Mesenchymal stem cell (in vitro differentiated cells and primary cell): ENCODE results near the gene KCNT1.

Experiments
- DNase-seq: peaks from one replicate; pipeline ENCODE4 v3.0.0-alpha.2; 2013
- H2AFZ ChIP-seq: one replicate; pipeline ENCODE4 v1.6.1; 2013; ENCODE audit warnings: low read depth, mild to moderate bottlenecking, control low read depth, inconsistent platforms, low read length, moderate library complexity
- H2AK5ac ChIP-seq: 2 replicates; pipeline ENCODE4 v1.6.1; 2013; ENCODE audit warnings: low read length, moderate library complexity, mild to moderate bottlenecking, inconsistent platforms; ENCODE audit not compliant: severe bottlenecking
- H2BK120ac ChIP-seq: one replicate; pipeline ENCODE4 v1.6.1; 2013; ENCODE audit warnings: low read depth, mild to moderate bottlenecking, inconsistent platforms, low read length, moderate library complexity
- H2BK12ac ChIP-seq, 2 experiments: one replicate each; pipeline ENCODE4 v1.6.1; 2013; ENCODE audit warnings: inconsistent platforms in 2 of 2, low read length in 2 of 2, mild to moderate bottlenecking in 2 of 2, moderate library complexity in 2 of 2, control low read depth in 1 of 2
- H2BK15ac ChIP-seq: one replicate; pipeline ENCODE4 v1.6.1; 2013; ENCODE audit warnings: mild to moderate bottlenecking, low read depth, inconsistent platforms; ENCODE audit not compliant: poor library complexity, severe bottlenecking
- H2BK5ac ChIP-seq: 2 replicates; pipeline ENCODE4 v1.6.1; 2013; ENCODE audit warnings: low read depth, mild to moderate bottlenecking, low read length, control low read depth, inconsistent platforms; ENCODE audit not compliant: poor library complexity, severe bottlenecking
- H3K14ac ChIP-seq, 2 experiments: one replicate each; pipeline ENCODE4 v1.6.1; 2013; ENCODE audit warnings: inconsistent platforms in 2 of 2, low read length in 2 of 2, control low read depth in 1 of 2, mild to moderate bottlenecking in 1 of 2, moderate library complexity in 1 of 2
- H3K18ac ChIP-seq, 2 experiments: one replicate each; pipeline ENCODE4 v1.6.1; 2013; ENCODE audit warnings: inconsistent platforms in 2 of 2, low read length in 2 of 2, control low read depth in 1 of 2, low read depth in 1 of 2, mild to moderate bottlenecking in 1 of 2
- H3K23ac ChIP-seq, 2 experiments: one replicate each; pipeline ENCODE4 v1.6.1; 2013; ENCODE audit warnings: inconsistent platforms in 2 of 2, low read length in 2 of 2, mild to moderate bottlenecking in 2 of 2, moderate library complexity in 2 of 2, control low read depth in 1 of 2
- H3K27ac ChIP-seq: 2 replicates; pipeline ENCODE4 v1.5.1; 2013; ENCODE audit warnings: mild to moderate bottlenecking, moderate library complexity, low read length, control low read depth, inconsistent platforms; ENCODE audit not compliant: poor library complexity, severe bottlenecking
- H3K27me3 ChIP-seq, 2 experiments: 2 replicates each; pipeline versions ENCODE4 v1.6.1 to v1.7.0; 2013; ENCODE audit warnings: low read length in 2 of 2, mild to moderate bottlenecking in 2 of 2, moderate library complexity in 2 of 2, control low read depth in 1 of 2, inconsistent platforms in 1 of 2; ENCODE audit not compliant: control insufficient read depth in 1 of 2, insufficient read depth in 1 of 2
- H3K36me3 ChIP-seq, 2 experiments: 2 replicates each; pipeline versions ENCODE4 v1.6.1 to v1.7.0; 2013; ENCODE audit warnings: low read length in 2 of 2, control low read depth in 1 of 2, inconsistent platforms in 1 of 2, low read depth in 1 of 2, mild to moderate bottlenecking in 1 of 2; ENCODE audit not compliant: insufficient read depth in 2 of 2, control insufficient read depth in 1 of 2
- H3K4ac ChIP-seq, 2 experiments: one replicate each; pipeline ENCODE4 v1.6.1; 2013; ENCODE audit warnings: inconsistent platforms in 2 of 2, low read length in 2 of 2, mild to moderate bottlenecking in 2 of 2, moderate library complexity in 2 of 2, control low read depth in 1 of 2, low read depth in 1 of 2
- H3K4me1 ChIP-seq: 2 replicates; pipeline ENCODE4 v1.6.1; 2013; ENCODE audit warnings: low read depth, low read length, control low read depth; ENCODE audit not compliant: control insufficient read depth, insufficient read depth
- H3K4me2 ChIP-seq: 2 replicates; pipeline ENCODE4 v1.6.1; 2013; ENCODE audit warnings: low read length, mild to moderate bottlenecking, inconsistent platforms; ENCODE audit not compliant: poor library complexity, severe bottlenecking
- H3K4me3 ChIP-seq, 2 experiments: 2 replicates each; pipeline versions ENCODE4 v1.5.1 to v1.7.0; 2013; ENCODE audit warnings: low read length in 2 of 2, mild to moderate bottlenecking in 2 of 2, control low read depth in 1 of 2, low read depth in 1 of 2; ENCODE audit not compliant: insufficient read depth in 1 of 2
- H3K79me1 ChIP-seq: replicated peaks from 2 replicates; pipeline ENCODE4 v1.6.1; 2013; ENCODE audit warnings: mild to moderate bottlenecking, control low read depth, low read length, inconsistent platforms; ENCODE audit not compliant: poor library complexity, severe bottlenecking
- H3K9ac ChIP-seq: 2 replicates; pipeline ENCODE4 v1.7.0; 2013; ENCODE audit warnings: mild to moderate bottlenecking, low read length, moderate library complexity
- H3K9me3 ChIP-seq: 2 replicates; pipeline ENCODE4 v1.7.0; 2013; ENCODE audit warnings: mild to moderate bottlenecking, low read length; ENCODE audit not compliant: control insufficient read depth
- H4K8ac ChIP-seq: one replicate; pipeline ENCODE4 v1.6.1; 2013; ENCODE audit warnings: inconsistent platforms, mild to moderate bottlenecking, low read length, moderate library complexity
- H4K91ac ChIP-seq: one replicate; pipeline ENCODE4 v1.6.1; 2013; ENCODE audit warnings: mild to moderate bottlenecking, low read length, inconsistent platforms
- WGBS: methylation state at CpG from one replicate; pipeline ENCODE4 v1.1.7; 2013; ENCODE audit warnings: mixed read lengths; 5-methylcytosine and 5-hydroxymethylcytosine counted together

KCNT1 gene

DNA sequence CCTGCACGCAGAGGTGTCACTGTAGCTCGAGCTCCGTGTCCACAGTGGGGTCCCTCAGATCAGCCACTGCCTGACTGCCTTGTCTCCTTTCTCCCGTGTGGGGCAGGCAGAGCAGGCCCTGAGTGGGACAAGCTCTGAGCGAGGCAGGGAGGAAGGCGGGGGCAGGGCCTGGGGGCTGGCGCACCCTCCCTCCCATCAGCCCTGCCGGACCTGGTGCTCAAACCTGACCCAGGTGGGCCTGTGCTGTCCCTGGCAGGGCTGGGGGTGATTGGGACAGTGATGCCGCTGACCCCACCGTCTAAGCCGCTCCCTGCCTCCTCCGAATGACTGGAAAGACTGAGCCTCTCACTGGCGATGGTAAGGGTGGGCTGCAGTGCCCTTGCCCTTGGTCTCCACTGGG lies 60.9 kb downstream of the KCNT1 start:
- Histone ChIP-seq H3K18ac (no peak overlapping the region), H3K4me2 (no peak overlapping the region), H3K9ac (no peak overlapping the region), H3K9me3 (peaks cover 9% of the 10 kb centered on the region), H3K79me1 (no peaks in the 10 kb centered on the region), H3K4ac (no peak overlapping the region), H3K14ac (no peak overlapping the region), H2BK5ac (no peak overlapping the region), H4K8ac (no peak overlapping the region), H3K27me3 (peaks cover 0 to 3% of the 10 kb centered on the region in 2 experiments), H2AFZ (no peak overlapping the region), H2BK120ac (no peak overlapping the region), H2BK15ac (no peak overlapping the region), H3K4me1 (no peaks in the 10 kb centered on the region), H3K4me3 (no peak overlapping the region), H2BK12ac (no peak overlapping the region), H3K27ac (no peak overlapping the region), H3K36me3 (no peaks in the 10 kb centered on the region), H3K23ac (no peak overlapping the region), H2AK5ac (no peak overlapping the region), H4K91ac (no peak overlapping the region)
- DNase-seq: no peak
- 92% methylated on average over 13 of the region's 13 CpGs for WGBS

DNA sequence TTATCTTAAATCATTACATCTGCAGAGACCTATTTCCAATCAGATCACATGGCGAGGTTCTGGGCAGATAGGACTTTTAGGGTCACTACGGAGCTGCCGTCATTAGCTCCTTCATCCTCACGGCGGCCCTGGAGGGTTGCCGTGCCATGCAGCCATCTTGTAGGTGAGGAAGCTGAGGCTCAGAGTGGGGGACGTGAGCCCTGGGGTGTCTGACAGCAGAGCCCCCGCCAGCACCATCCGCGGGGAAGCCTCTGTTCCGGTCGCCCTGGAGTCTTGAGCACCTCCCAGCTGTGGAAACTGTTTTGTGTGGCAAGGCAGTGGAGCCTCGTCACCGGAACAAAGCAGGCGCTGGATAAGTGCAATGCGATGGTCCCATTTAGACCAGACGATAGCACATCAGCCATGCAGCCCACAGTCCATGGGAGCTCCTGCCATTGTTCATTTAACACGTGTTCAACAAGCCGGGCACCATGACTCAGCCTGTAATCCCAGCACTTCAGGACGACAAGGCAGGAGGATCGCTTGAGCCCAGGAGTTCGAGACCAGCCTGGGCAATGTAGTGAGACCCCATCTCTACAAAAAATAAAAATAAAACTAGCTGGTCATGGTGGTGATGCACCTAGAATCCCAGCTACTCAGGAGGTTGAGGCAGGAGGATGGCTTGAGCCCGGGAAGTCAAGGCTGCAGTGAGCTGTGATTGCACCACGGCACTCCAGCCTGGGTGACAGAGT lies 61.9 kb downstream of the KCNT1 start:
- Histone ChIP-seq H2BK120ac (no peak overlapping the region), H2BK12ac (no peak overlapping the region), H3K23ac (no peak overlapping the region), H2AFZ (no peak overlapping the region), H3K4ac (no peak overlapping the region), H3K27ac (no peak overlapping the region), H3K27me3 (peaks cover 0 to 3% of the 10 kb centered on the region in 2 experiments), H4K91ac (no peak overlapping the region), H3K4me2 (no peak overlapping the region), H3K79me1 (no peaks in the 10 kb centered on the region), H3K4me1 (no peaks in the 10 kb centered on the region), H4K8ac (no peak overlapping the region), H3K18ac (no peak overlapping the region), H2BK5ac (no peak overlapping the region), H3K36me3 (no peaks in the 10 kb centered on the region), H2BK15ac (no peak overlapping the region), H3K14ac (no peak overlapping the region), H3K4me3 (no peak overlapping the region), H3K9me3 (peaks cover 9% of the 10 kb centered on the region), H3K9ac (no peak overlapping the region), H2AK5ac (no peak overlapping the region)
- no peak for DNase-seq
- 87% methylated on average over 24 of the region's 24 CpGs for WGBS

DNA sequence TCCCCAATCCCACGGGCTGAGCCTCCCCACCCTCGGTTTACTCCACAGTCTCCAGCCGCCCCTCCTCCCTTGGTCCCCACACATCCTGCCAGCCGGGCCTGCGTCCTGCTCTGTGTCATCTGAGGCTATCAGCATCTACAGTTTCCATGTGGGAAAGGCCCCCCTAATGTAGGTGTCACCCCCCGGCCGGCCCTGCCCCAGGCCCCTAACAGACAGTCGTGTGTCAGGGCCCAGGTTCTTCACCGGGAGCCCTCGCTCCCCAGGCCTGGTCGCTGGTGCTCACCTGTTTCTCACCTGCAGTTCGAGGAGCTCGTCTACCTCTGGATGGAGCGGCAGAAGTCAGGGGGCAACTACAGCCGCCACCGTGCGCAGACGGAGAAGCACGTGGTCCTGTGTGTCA lies 62.7 kb downstream of the KCNT1 start:
- Histone ChIP-seq H3K79me1 (no peaks in the 10 kb centered on the region), H2BK15ac (no peak overlapping the region), H3K4me1 (no peaks in the 10 kb centered on the region), H4K91ac (no peak overlapping the region), H3K9me3 (peaks cover 9% of the 10 kb centered on the region), H4K8ac (no peak overlapping the region), H2AK5ac (no peak overlapping the region), H3K27ac (no peak overlapping the region), H3K4me3 (no peak overlapping the region), H3K4ac (no peak overlapping the region), H3K18ac (no peak overlapping the region), H3K4me2 (no peak overlapping the region), H3K9ac (no peak overlapping the region), H3K36me3 (no peaks in the 10 kb centered on the region), H2BK120ac (no peak overlapping the region), H3K14ac (no peak overlapping the region), H2AFZ (no peak overlapping the region), H3K27me3 (peaks cover 0 to 3% of the 10 kb centered on the region in 2 experiments), H2BK12ac (no peak overlapping the region), H3K23ac (no peak overlapping the region), H2BK5ac (no peak overlapping the region)
- WGBS: 92% methylated on average over 19 of the region's 19 CpGs
- DNase-seq: no peak

DNA sequence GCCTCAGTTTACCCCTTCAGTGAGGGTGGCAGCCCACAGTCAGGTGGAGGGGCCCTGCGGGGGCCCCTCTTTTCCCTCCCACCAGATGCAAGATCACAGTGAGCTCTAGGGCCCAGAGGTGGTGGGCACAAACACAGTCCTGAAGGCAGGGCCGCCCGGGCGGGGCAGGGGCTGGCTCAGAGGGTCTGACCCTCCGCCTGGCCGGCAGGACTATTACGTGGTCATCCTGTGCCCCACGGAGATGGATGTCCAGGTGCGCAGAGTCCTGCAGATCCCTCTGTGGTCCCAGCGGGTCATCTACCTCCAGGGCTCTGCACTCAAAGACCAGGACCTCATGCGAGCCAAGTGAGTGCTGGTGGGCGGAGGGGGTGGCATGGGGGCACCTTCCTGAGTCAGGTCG lies 63.4 kb downstream of the KCNT1 start:
- no peak overlapping the region for H3K4me2 ChIP-seq
- no peak overlapping the region for H3K4me3 ChIP-seq
- H2BK120ac ChIP-seq: no peak overlapping the region
- WGBS: 93% methylated on average over 13 of the region's 13 CpGs
- no peak overlapping the region for H2AFZ ChIP-seq
- peaks cover 9% of the 10 kb centered on the region for H3K9me3 ChIP-seq
- H3K9ac ChIP-seq: no peak overlapping the region
- no peak overlapping the region for H3K23ac ChIP-seq
- H2AK5ac ChIP-seq: no peak overlapping the region
- no peaks in the 10 kb centered on the region for H3K79me1 ChIP-seq
- no peak for DNase-seq
- H3K36me3 ChIP-seq: no peaks in the 10 kb centered on the region
- H3K14ac ChIP-seq: no peak overlapping the region
- no peak overlapping the region for H4K91ac ChIP-seq
- no peak overlapping the region for H2BK5ac ChIP-seq
- H3K4ac ChIP-seq: no peak overlapping the region
- no peak overlapping the region for H2BK12ac ChIP-seq
- no peak overlapping the region for H2BK15ac ChIP-seq
- no peak overlapping the region for H4K8ac ChIP-seq
- H3K18ac ChIP-seq: no peak overlapping the region
- H3K27me3 ChIP-seq: peaks cover 0 to 3% of the 10 kb centered on the region in 2 experiments
- no peak overlapping the region for H3K27ac ChIP-seq
- no peaks in the 10 kb centered on the region for H3K4me1 ChIP-seq
